T-cell (primary cell): ENCODE measurements around the gene PPP2R2B. TPM values are rescaled to one million over a fixed set of nuclear protein-coding genes. Genes with fewer than 3 reads are reported as not detected.
A peak's percentile ranks its signal among the peaks of the same experiment; 100 is the strongest.

Source experiments
- ATAC-seq, 4 experiments: fragments of 200-7000 bp in 3 of 4; fragments of 150-1000 bp in 1 of 4; cut with Tn5 transposase; replicated peaks in 1 of 4; 1 replicate in 3 of 4; 2 replicates in 1 of 4; pipeline ENCODE4 v1.10.0; 2021; ENCODE audit warnings: moderate library complexity in 3 of 4, mild to moderate bottlenecking in 2 of 4, moderate number of reproducible peaks in 1 of 4
- CTCF ChIA-PET, 2 donors: fragments of 300-600 bp; sonication (Branson Sonifier 250); formaldehyde crosslinking; loops; one replicate each; lab custom pipeline; 2022; ENCODE audit warnings: antibody characterized with exemption in 2 of 2; lab: Charles Lee
- POLR2A ChIA-PET, 2 donors: fragments of 300-600 bp; sonication (Branson Sonifier 250); formaldehyde crosslinking; loops; one replicate each; lab custom pipeline; 2022; ENCODE audit warnings: antibody characterized with exemption in 2 of 2; lab: Charles Lee
- DNase-seq, 35 experiments: peaks; one replicate each; pipeline versions ENCODE4 v3.0.0 to v3.0.0-alpha.2; 2013 to 2023
- H3K27ac ChIP-seq: one replicate; pipeline ENCODE4 v1.5.1; 2013; ENCODE audit warnings: low read length
- H3K27me3 ChIP-seq, 2 experiments: replicated peaks in 1 of 2; 1 replicate in 1 of 2; 2 replicates in 1 of 2; pipeline versions ENCODE4 v1.6.1 to v1.7.0; 2013; ENCODE audit warnings: low read length in 1 of 2, mixed read lengths in 1 of 2; ENCODE audit not compliant: control insufficient read depth in 2 of 2, insufficient read depth in 2 of 2; ENCODE audit errors: extremely low read depth in 1 of 2
- H3K36me3 ChIP-seq, 2 donors: 1 replicate in 1 of 2; 2 replicates in 1 of 2; pipeline versions ENCODE4 v1.6.1 to v1.7.0; 2013; ENCODE audit warnings: low read length in 1 of 2; ENCODE audit not compliant: control insufficient read depth in 2 of 2, insufficient read depth in 1 of 2; ENCODE audit errors: extremely low read depth in 1 of 2
- H3K4me1 ChIP-seq, 2 experiments: 1 replicate in 1 of 2; 2 replicates in 1 of 2; pipeline versions ENCODE4 v1.6.1 to v1.7.0; 2013; ENCODE audit warnings: low read length in 2 of 2, mixed read lengths in 1 of 2; ENCODE audit not compliant: insufficient read depth in 2 of 2, control insufficient read depth in 1 of 2; ENCODE audit errors: extremely low read depth in 1 of 2
- H3K4me3 ChIP-seq, 2 donors: 1 replicate in 1 of 2; 2 replicates in 1 of 2; pipeline versions ENCODE4 v1.5.1 to v1.7.0; 2013; ENCODE audit warnings: mild to moderate bottlenecking in 2 of 2, low read length in 1 of 2, moderate library complexity in 1 of 2; ENCODE audit not compliant: control insufficient read depth in 1 of 2; ENCODE audit errors: extremely low read depth in 1 of 2
- H3K9me3 ChIP-seq: 2 replicates; pipeline ENCODE4 v1.7.0; 2013
- H3K27ac Mint-ChIP-seq, 2 donors: one replicate each; pipeline ENCODE4 v1.8.0; 2020 to 2021; ENCODE audit warnings: mild to moderate bottlenecking in 2 of 2, mixed read lengths in 2 of 2
- H3K27me3 Mint-ChIP-seq, 2 donors: one replicate each; pipeline ENCODE4 v1.8.0; 2021 to 2022; ENCODE audit warnings: mixed read lengths in 2 of 2
- H3K36me3 Mint-ChIP-seq: one replicate; pipeline ENCODE4 v1.8.0; 2021; ENCODE audit warnings: mixed read lengths
- H3K4me1 Mint-ChIP-seq, 3 donors: one replicate each; pipeline ENCODE4 v1.8.0; 2020 to 2022; ENCODE audit warnings: mixed read lengths in 3 of 3, mild to moderate bottlenecking in 1 of 3
- H3K4me3 Mint-ChIP-seq, 3 donors: one replicate each; pipeline ENCODE4 v1.8.0; 2020 to 2022; ENCODE audit warnings: mild to moderate bottlenecking in 3 of 3, mixed read lengths in 3 of 3, moderate library complexity in 3 of 3
- H3K9me3 Mint-ChIP-seq, 3 donors: one replicate each; pipeline ENCODE4 v1.8.0; 2020 to 2022; ENCODE audit warnings: mixed read lengths in 3 of 3
- WGBS: methylation state at CpG from one replicate; pipeline ENCODE4 v1.1.5; 2013; ENCODE audit warnings: missing lambda C conversion rate; ENCODE audit not compliant: insufficient coverage; 5-methylcytosine and 5-hydroxymethylcytosine counted together
- total RNA-seq, 35 experiments: library from RNA in 6 of 35; stranded (reverse) in 6 of 35; fragments of 120-200 nt in 1 of 35; gene quantifications; one replicate each; pipeline versions ENCODE4 v1.2.1 to v1.2.4 and lab custom pipeline; 2013 to 2026

PPP2R2B gene
- total RNA-seq, 5 donors from 2014 or later (not counting 1 experiment from before 2014, with no cell fraction given), result 1.5 to 10.6 (median 4.8) TPM

GRCh38 chr5:146766013-146766412 lies 112.5 kb downstream of the PPP2R2B start:
- H3K36me3 ChIP-seq, result no peaks in the 10 kb centered on the region
- Mint-ChIP-seq H3K4me3 (no peak overlapping the region), H3K36me3 (no peaks in the 10 kb centered on the region), H3K27ac (no peak overlapping the region), H3K4me1 (peaks cover 0 to 22% (median 13%) of the 10 kb centered on the region in 3 donors), H3K27me3 (no peaks in the 10 kb centered on the region), H3K9me3 (no peaks in the 10 kb centered on the region)
- peak overlapping the region; percentile 40 for H3K27ac ChIP-seq
- ChIA-PET POLR2A (no interaction called here), CTCF (no interaction called here)
- DNase-seq (no peak), ATAC-seq (no peak)
- no peaks in the 10 kb centered on the region for H3K27me3 ChIP-seq
- WGBS, result no CpG with 5 or more reads among the region's 1 CpG
- H3K4me3 ChIP-seq, result no peak overlapping the region
- no peaks in the 10 kb centered on the region for H3K9me3 ChIP-seq
- peaks cover 0 to 4% of the 10 kb centered on the region in 2 experiments for H3K4me1 ChIP-seq

- Histone ChIP-seq H3K9me3 (no peaks in the 10 kb centered on the region), H3K4me3 (no peak overlapping the region), H3K36me3 (no peaks in the 10 kb centered on the region), H3K4me1 (peaks cover 0 to 4% of the 10 kb centered on the region in 2 experiments), H3K27ac (peak overlapping the region; percentile 40), H3K27me3 (no peaks in the 10 kb centered on the region)
- ATAC-seq (peak in 1 of 4 experiments; percentile 69), DNase-seq (peak in 9 of 35 experiments; percentile 1 to 57 (median 9))
- Mint-ChIP-seq H3K4me1 (peaks cover 0 to 28% (median 17%) of the 10 kb centered on the region in 3 donors), H3K36me3 (no peaks in the 10 kb centered on the region), H3K27me3 (no peaks in the 10 kb centered on the region), H3K27ac (no peak overlapping the region), H3K9me3 (peaks cover 0 to 4% (median 3%) of the 10 kb centered on the region in 3 donors), H3K4me3 (no peak overlapping the region)
- POLR2A ChIA-PET, result no interaction called here
- WGBS, result no CpG with 5 or more reads among the region's 2 CpGs
- CTCF ChIA-PET, result no interaction called here
Measured at GRCh38 chr5:146765089-146765832, 113.3 kb downstream of the PPP2R2B start.

- no peak overlapping the region for H3K4me3 Mint-ChIP-seq
- H3K27ac ChIP-seq, result no peak overlapping the region
- no peaks in the 10 kb centered on the region for H3K9me3 ChIP-seq
- H3K4me1 ChIP-seq, result peaks cover 0 to 4% of the 10 kb centered on the region in 2 experiments
- H3K36me3 Mint-ChIP-seq, result no peaks in the 10 kb centered on the region
- H3K27me3 ChIP-seq, result no peaks in the 10 kb centered on the region
- H3K27ac Mint-ChIP-seq, result no peak overlapping the region
- H3K4me3 ChIP-seq, result no peak overlapping the region
- no peak for DNase-seq
- no peak for ATAC-seq
- POLR2A ChIA-PET, result no interaction called here
- H3K27me3 Mint-ChIP-seq, result no peaks in the 10 kb centered on the region
- peaks cover 7 to 42% (median 25%) of the 10 kb centered on the region in 3 donors for H3K4me1 Mint-ChIP-seq
- no peaks in the 10 kb centered on the region for H3K36me3 ChIP-seq
- peaks cover 0 to 5% (median 3%) of the 10 kb centered on the region in 3 donors for H3K9me3 Mint-ChIP-seq
- CTCF ChIA-PET, result interaction anchor here in 1 of 2 donors (0.6 kb wide), 1 partner anchor 116 kb away, joined by 3 read pairs; the partner anchor contains the start of gene PPP2R2B
- 90% methylated on average over 3 of the region's 5 CpGs for WGBS
Measured at GRCh38 chr5:146762830-146763229, 115.7 kb downstream of the PPP2R2B start.

- Histone ChIP-seq H3K27me3 (no peaks in the 10 kb centered on the region), H3K27ac (no peak overlapping the region), H3K9me3 (no peaks in the 10 kb centered on the region), H3K36me3 (no peaks in the 10 kb centered on the region), H3K4me1 (peaks cover 0 to 4% of the 10 kb centered on the region in 2 experiments), H3K4me3 (no peak overlapping the region)
- no peak overlapping the region for H3K4me3 Mint-ChIP-seq
- peaks cover 0 to 5% (median 3%) of the 10 kb centered on the region in 3 donors for H3K9me3 Mint-ChIP-seq
- no peak overlapping the region for H3K27ac Mint-ChIP-seq
- peaks cover 1% of the 10 kb centered on the region for H3K36me3 Mint-ChIP-seq
- ChIA-PET CTCF (interaction anchor here in 1 of 2 donors (1.0 kb wide), 1 partner anchor 32 kb away, joined by 3 read pairs; no protein-coding TSS in a partner anchor), POLR2A (no interaction called here)
- H3K27me3 Mint-ChIP-seq, result peaks cover 0 to under 1% of the 10 kb centered on the region in 2 donors
- no CpG with 5 or more reads among the region's 1 CpG for WGBS
- DNase-seq, result no peak
- H3K4me1 Mint-ChIP-seq, result peaks cover 12 to 46% (median 28%) of the 10 kb centered on the region in 3 donors
- ATAC-seq, result no peak
Measured at GRCh38 chr5:146761811-146762210, 116.7 kb downstream of the PPP2R2B start.

GRCh38 chr5:146758938-146759337 lies 119.6 kb downstream of the PPP2R2B start:
- H3K9me3 ChIP-seq, result no peaks in the 10 kb centered on the region
- Mint-ChIP-seq H3K4me3 (no peak overlapping the region), H3K9me3 (peaks cover 0 to 5% (median 3%) of the 10 kb centered on the region in 3 donors), H3K36me3 (peaks cover 4% of the 10 kb centered on the region), H3K4me1 (peaks cover 25 to 43% (median 33%) of the 10 kb centered on the region in 3 donors), H3K27ac (no peak overlapping the region), H3K27me3 (peaks cover 0 to 4% of the 10 kb centered on the region in 2 donors)
- no peak overlapping the region for H3K4me3 ChIP-seq
- H3K36me3 ChIP-seq, result no peaks in the 10 kb centered on the region
- H3K27me3 ChIP-seq, result no peaks in the 10 kb centered on the region
- DNase-seq (no peak), ATAC-seq (no peak)
- POLR2A ChIA-PET, result no interaction called here
- H3K4me1 ChIP-seq, result peaks cover 4 to 10% of the 10 kb centered on the region in 2 experiments
- H3K27ac ChIP-seq, result no peak overlapping the region
- CTCF ChIA-PET, result no interaction called here

GRCh38 chr5:146758076-146758475 lies 120.5 kb downstream of the PPP2R2B start:
- Histone ChIP-seq H3K27ac (no peak overlapping the region), H3K4me1 (peaks cover 10 to 18% of the 10 kb centered on the region in 2 experiments), H3K9me3 (no peaks in the 10 kb centered on the region), H3K27me3 (no peaks in the 10 kb centered on the region), H3K36me3 (no peaks in the 10 kb centered on the region), H3K4me3 (no peak overlapping the region)
- WGBS, result no CpG with 5 or more reads among the region's 1 CpG
- ChIA-PET CTCF (interaction anchor here in 1 of 2 donors (0.6 kb wide), 1 partner anchor 108 kb away, joined by 7 read pairs; no protein-coding TSS in a partner anchor), POLR2A (interaction anchor here (0.6 to 0.7 kb wide), 2 partner anchors 11 to 135 kb away, joined by 3 read pairs; no protein-coding TSS in a partner anchor)
- ATAC-seq, result no peak
- H3K36me3 Mint-ChIP-seq, result peaks cover 4% of the 10 kb centered on the region
- H3K9me3 Mint-ChIP-seq, result peaks cover 0 to 5% (median 3%) of the 10 kb centered on the region in 3 donors
- H3K4me1 Mint-ChIP-seq, result peaks cover 34 to 51% (median 41%) of the 10 kb centered on the region in 3 donors
- H3K27me3 Mint-ChIP-seq, result peaks cover 0 to 4% of the 10 kb centered on the region in 2 donors
- no peak overlapping the region for H3K27ac Mint-ChIP-seq
- no peak overlapping the region for H3K4me3 Mint-ChIP-seq
- DNase-seq, result no peak
